ENCODE results near the gene GRXCR1.

GRCh38 chr4:42914937-42915336 lies 22.4 kb downstream of the GRXCR1 start:
- TF ChIP-seq CTCF (optimal IDR thresholded peaks at IDR 0.05 in 1 of 3, IDR thresholded peaks at IDR 0.05 in 1 of 3, conservative IDR thresholded peaks at IDR 0.05 in 1 of 3; ENCODE audit: extremely low read depth in 1 of 3, insufficient read depth in 2 of 3, low read length in 3 of 3) (no peak), EZH2 (IDR thresholded peaks at IDR 0.05; ENCODE audit: low read length) (no peak)

Data from keratinocyte (primary cell).